ENCODE measurements around the gene PNMA8B. TPM values are rescaled to one million over a fixed set of nuclear protein-coding genes. Genes with fewer than 3 reads are reported as not detected.

PNMA8B gene
- total RNA-seq, 1 experiment from 2014 or later: 1.5 TPM

- Histone ChIP-seq H4K20me1 (ENCODE audit: control insufficient read depth, insufficient read depth, insufficient read length) (no peaks in the 10 kb centered on the region), H2AK5ac (ENCODE audit: insufficient read length, low read length) (no peak overlapping the region), H3K18ac (ENCODE audit: insufficient read length, low read depth, low read length) (no peak overlapping the region), H4K8ac (replicated peaks; ENCODE audit: insufficient read length, low read depth, low read length) (no peak overlapping the region), H3K79me2 (ENCODE audit: insufficient read depth, low read length) (no peaks in the 10 kb centered on the region), H2BK12ac (ENCODE audit: insufficient read length, low read depth, low read length) (no peak overlapping the region), H3T11ph (ENCODE audit: low read length) (no peak overlapping the region), H3K27me3 (ENCODE audit: insufficient read depth, low read length) (no peaks in the 10 kb centered on the region), H4K91ac (ENCODE audit: insufficient read length, low read depth, low read length) (no peak overlapping the region), H3K4ac (ENCODE audit: low read depth, low read length) (no peak overlapping the region), H2BK20ac (ENCODE audit: low read depth, low read length, poor library complexity, severe bottlenecking) (no peak overlapping the region), H2BK5ac (ENCODE audit: insufficient read length, low read length) (no peak overlapping the region), H3K4me2 (ENCODE audit: insufficient read depth, insufficient read length, low read length) (no peak overlapping the region), H2BK15ac (ENCODE audit: low read depth, low read length) (no peak overlapping the region), H3K27ac (ENCODE audit: insufficient read length, low read depth, low read length) (no peak overlapping the region), H3K23ac (ENCODE audit: insufficient read length, low read depth, low read length) (no peak overlapping the region), H2BK120ac (ENCODE audit: low read depth, low read length, poor library complexity, severe bottlenecking) (no peak overlapping the region), H3K9ac (ENCODE audit: extremely low read depth, insufficient read length, low read length) (no peak overlapping the region), H3K4me1 (ENCODE audit: insufficient read depth, low read length) (no peaks in the 10 kb centered on the region), H2AFZ (ENCODE audit: low read length) (no peak overlapping the region), H3K14ac (ENCODE audit: insufficient read depth, low read length) (no peak overlapping the region), H3K79me1 (ENCODE audit: insufficient read depth, low read depth, low read length, poor library complexity, severe bottlenecking) (no peaks in the 10 kb centered on the region), H3K56ac (ENCODE audit: insufficient read length, low read depth, low read length) (no peak overlapping the region), H3K9me3 (ENCODE audit: control insufficient read depth, low read depth, low read length) (no peaks in the 10 kb centered on the region), H4K5ac (ENCODE audit: insufficient read length, low read depth, low read length) (no peak overlapping the region), H3K23me2 (ENCODE audit: insufficient read length, low read depth, low read length, poor library complexity, severe bottlenecking) (no peaks in the 10 kb centered on the region)
- no peaks in the 10 kb centered on the region for H3K36me3 Mint-ChIP-seq (ENCODE audit: insufficient read depth in 1 of 3, low read depth in 3 of 3)
- no peak for TF ChIP-seq CTCF (conservative IDR thresholded peaks at IDR 0.05)
- H3K27ac Mint-ChIP-seq: no peak overlapping the region
- WGBS (ENCODE audit: extremely low coverage, insufficient read length, low lambda C conversion rate): no CpG with 5 or more reads among the region's 3 CpGs
- DNase-seq: no peak
- H3K9me3 Mint-ChIP-seq: peaks cover 5 to 7% of the 10 kb centered on the region in 2 experiments; a peak in 4 of 5 replicates
- H3K27me3 Mint-ChIP-seq (ENCODE audit: low read depth): peaks cover 4% of the 10 kb centered on the region
- H3K4me3 Mint-ChIP-seq: no peak overlapping the region
- H3K4me1 Mint-ChIP-seq: no peaks in the 10 kb centered on the region
Measured at GRCh38 chr19:46454244-46454643, 41.4 kb downstream of the PNMA8B start.
